ENCODE measurements around the gene PCNP. TPM values are rescaled to one million over a fixed set of nuclear protein-coding genes. Genes with fewer than 3 reads are reported as not detected.
A peak's percentile ranks its signal among the peaks of the same experiment; 100 is the strongest.

The PCNP gene
- total and polyA plus RNA-seq, 9 of the 15 experiments (the other 6 are each of a cell fraction or from before 2014, with no cell fraction given), result 54.3 to 170 (median 150) TPM

GRCh38 chr3:101529816-101530685 lies 43.9 kb upstream of the PCNP start (continued):
- no peak for TF ChIP-seq PPARD (CRISPR knock-in tag; IDR thresholded peaks at IDR 0.05)
- TF ChIP-seq ZNF274 (IDR thresholded peaks at IDR 0.05; ENCODE audit: borderline replicate concordance, low read depth, low read length), result peak; percentile 85
- no peak for TF ChIP-seq TAF15 (IDR thresholded peaks at IDR 0.05; ENCODE audit: low read depth, low read length)
- TF ChIP-seq ZNF407 (IDR thresholded peaks at IDR 0.05; ENCODE audit: low read depth), result no peak
- no peak for TF ChIP-seq NR2C2 (CRISPR knock-in tag; IDR thresholded peaks at IDR 0.05)
- 0 out of 2 replicates have a peak, but pooled peaks have one; percentile 8 for TF ChIP-seq NR2C2 (tag; IDR thresholded peaks at IDR 0.05)
- no peak for TF ChIP-seq ZFP91 (CRISPR knock-in tag; IDR thresholded peaks at IDR 0.05)
- no peak for TF ChIP-seq NR4A1 (CRISPR knock-in tag; IDR thresholded peaks at IDR 0.05)
- TF ChIP-seq NR4A1 (tag; IDR thresholded peaks at IDR 0.05), result peak; percentile 80
- no peak for TF ChIP-seq MCM5 (IDR thresholded peaks at IDR 0.05; ENCODE audit: low read depth)
- no peak for TF ChIP-seq FOS (IDR thresholded peaks at IDR 0.05; ENCODE audit: extremely low read depth, insufficient read length)
- no peak for TF ChIP-seq NFIX (CRISPR knock-in tag; IDR thresholded peaks at IDR 0.05; ENCODE audit: low read depth)
- no peak for TF ChIP-seq STAG1 (CRISPR knock-in tag; IDR thresholded peaks at IDR 0.05; ENCODE audit: borderline replicate concordance)
- no peak for TF ChIP-seq BDP1 (IDR thresholded peaks at IDR 0.05; ENCODE audit: insufficient read depth, insufficient read length)
- TF ChIP-seq SRSF3 (IDR thresholded peaks at IDR 0.05; ENCODE audit: insufficient read depth, low read length), result no peak
- TF ChIP-seq SREBF1 (IDR thresholded peaks at IDR 0.05; ENCODE audit: borderline replicate concordance, low read depth, low read length), result no peak
- peak; percentile 72; the same call in 1 of the 2 replicates for TF ChIP-seq ZNF583 (CRISPR knock-in tag; IDR thresholded peaks at IDR 0.05)
- TF ChIP-seq ZNF354B (CRISPR knock-in tag; IDR thresholded peaks at IDR 0.05), result no peak

Data from K562 (cell line).